GM21723 (cell line): ENCODE data around the gene SORCS1.
"Not testable (repeated sequence)": the region's sequence is repeated elsewhere in the genome, so short reads cannot be mapped to it uniquely, and the experiment has no call there.

Experiments
- ATAC-seq: cut with Tn5 transposase; IDR thresholded peaks from one replicate; pipeline ENCODE4 v1.9.1; 2021; ENCODE audit warnings: mild to moderate bottlenecking, moderate library complexity; ENCODE audit not compliant: unreplicated experiment

The SORCS1 gene

DNA sequence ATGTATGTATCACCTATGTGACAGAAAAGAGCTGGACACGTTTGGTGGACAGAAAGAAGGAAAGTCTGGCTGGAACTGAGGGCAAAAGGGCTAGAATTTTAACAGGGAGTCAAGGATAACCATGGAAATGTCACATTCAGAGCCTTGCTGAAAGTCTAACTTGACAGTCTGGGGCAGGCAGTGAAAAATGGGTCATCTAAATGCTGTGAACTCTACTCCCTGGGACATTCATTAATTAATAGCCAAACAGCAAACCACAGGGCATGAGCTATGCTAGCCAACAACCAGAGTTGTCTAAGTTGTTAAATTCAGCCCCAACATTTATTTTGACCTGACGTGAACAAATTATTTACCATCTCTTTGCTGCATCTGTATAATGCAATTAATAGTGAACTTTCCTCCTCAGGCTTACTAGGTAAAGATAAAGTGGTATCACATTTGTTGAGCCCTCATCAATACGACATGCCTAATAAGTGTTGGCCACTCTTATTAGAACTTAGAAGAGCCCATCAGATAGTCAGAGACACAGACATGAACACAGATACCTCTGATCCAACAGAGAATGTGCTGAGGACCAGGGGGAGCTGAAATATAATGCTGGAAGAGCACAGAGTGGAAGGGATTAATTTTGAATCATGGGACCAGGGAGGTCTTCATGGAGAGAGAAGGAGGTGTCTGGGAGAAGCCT, 109.9 kb downstream of the SORCS1 start:
- no peak for ATAC-seq

DNA sequence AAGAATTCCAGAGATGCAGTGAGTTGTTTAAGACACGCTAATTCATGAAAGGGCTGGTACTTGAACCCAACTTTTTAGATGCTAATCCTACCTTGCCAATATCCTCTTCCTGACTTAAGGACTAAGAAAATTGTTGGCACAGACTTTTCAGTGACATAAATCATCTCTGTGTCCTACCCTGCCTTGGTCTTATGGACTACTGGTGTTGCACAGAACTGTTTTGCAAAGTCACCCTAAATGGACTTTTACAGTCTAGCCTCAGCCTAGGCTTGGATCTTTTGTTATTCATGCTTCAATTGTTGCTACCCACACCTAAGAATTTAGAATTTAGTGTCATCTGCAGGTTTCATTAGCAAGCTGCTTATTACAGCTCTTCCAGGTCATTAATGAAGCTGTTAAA, 112.7 kb downstream of the SORCS1 start:
- no peak for ATAC-seq

DNA sequence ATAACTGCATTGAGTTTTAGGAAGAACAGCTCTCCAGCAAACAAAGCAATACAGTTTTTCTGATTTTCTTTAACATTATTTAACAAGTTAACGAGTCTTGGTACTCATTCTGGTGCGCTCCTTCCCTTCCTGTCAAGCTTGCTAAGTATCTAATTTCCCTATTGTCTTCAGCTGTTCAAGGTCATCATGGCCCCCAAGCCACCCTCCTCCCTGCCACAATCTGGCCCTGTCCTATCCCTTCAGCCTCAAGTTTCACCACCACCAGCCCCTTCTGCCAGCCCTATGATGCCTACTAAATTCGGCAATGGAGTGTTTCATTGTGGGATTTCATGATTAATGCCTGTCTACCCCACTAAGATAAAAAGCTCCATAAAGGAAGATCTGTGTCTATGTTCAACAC, 121.0 kb downstream of the SORCS1 start:
- ATAC-seq, result no peak

DNA sequence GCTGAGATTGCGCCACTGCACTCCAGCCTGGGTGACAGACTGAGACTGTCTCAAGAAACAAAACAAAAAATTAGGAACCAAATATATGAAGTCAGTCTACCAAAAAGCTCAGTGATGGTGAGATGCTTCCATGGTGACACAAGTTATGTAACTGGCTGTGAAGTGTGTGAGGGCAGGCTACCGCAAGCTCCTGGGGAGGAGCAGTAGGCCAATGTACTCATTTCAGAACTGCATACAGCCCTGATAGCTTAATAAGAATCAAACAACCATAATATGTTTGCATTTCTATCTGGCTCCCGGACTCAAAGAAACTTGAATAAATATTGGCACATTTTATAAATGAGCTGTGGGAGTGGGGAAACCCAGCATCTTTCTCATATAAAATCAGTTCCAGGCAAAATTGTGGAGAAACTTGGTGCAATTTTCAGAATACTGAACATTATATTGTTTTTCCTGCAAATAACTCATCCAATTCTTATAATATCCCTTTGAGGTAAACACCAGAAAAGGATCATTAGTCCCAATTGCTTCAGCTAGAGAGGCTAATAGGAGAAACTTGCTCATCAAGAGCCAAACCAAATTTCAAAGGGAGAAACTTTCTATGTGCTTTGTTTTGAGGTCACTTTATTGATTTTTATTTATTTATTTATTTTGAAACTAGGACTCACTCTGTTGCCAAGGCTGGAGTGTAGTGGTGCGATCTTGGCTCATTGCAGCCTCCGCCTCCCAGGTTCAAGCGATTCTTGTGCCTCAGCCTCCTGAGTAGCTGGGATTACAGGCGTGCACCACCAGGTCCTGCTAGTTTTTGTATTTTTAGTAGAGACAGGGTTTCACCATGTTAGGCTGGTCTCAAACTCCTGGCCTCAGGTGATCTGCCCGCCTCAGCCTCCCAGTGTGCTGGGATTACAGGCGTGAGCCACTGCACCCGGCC, 127.0 kb downstream of the SORCS1 start:
- no peak for ATAC-seq

DNA sequence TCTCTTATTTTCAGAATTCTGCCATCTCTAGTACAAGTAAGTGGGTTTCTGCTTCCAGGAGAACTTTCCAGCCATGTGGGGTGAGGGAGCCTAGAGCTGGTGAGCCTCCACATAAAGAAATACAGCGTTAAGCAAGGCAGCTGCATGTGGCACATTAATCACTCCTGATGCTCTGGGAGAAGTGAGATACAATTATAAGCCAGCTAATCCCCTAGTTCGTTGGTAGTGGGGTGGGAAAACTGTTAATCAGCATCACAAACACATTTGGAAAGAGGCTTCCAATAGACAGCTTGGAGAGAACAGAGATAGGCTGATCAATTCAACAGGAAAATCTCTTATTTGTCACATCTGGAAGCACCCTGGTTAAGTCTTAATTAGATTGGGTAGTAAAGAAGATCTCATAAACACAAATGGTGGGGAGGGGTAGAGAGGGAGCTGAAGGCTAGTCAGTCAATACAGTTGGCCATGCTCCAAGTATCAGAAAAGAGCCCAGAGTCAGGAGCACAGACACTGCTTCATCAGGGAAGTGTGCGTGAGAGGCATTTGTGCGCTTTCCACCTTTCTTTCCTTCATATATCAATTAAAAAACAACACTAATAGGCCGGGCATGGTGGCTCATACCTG, 130.6 kb downstream of the SORCS1 start:
- ATAC-seq, result no peak

DNA sequence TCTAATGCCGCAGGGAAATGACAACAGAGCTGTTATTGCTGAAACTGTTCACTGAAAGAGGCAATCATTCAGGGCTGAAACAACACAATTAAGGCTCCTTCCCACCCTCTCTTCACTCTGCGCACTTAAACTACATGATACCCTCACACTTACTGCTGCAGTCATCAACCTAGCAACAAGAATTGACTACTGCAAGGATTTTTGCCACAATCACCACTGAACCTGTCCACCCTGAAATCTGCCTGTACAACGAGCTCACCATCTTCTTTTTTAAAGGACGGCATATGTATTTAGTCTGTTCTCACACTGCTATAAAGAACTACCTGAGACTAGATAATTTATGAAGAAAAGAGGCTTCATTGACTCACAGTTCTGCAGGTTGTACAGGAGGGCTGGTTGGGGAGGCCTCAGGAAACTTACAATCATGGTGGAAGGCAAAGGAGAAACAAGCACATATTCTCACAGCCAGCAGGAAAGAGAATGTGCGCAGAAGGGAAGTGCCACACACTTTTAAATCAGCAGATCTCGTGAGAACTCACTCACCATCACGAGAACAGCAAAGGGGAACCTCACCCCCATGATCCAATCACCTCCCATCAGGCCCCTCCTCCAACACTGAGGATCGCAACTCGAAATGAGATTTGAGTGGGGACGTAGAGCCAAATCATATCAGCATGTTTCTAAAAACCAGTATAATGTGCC, 131.7 kb downstream of the SORCS1 start:
- ATAC-seq, result no peak

DNA sequence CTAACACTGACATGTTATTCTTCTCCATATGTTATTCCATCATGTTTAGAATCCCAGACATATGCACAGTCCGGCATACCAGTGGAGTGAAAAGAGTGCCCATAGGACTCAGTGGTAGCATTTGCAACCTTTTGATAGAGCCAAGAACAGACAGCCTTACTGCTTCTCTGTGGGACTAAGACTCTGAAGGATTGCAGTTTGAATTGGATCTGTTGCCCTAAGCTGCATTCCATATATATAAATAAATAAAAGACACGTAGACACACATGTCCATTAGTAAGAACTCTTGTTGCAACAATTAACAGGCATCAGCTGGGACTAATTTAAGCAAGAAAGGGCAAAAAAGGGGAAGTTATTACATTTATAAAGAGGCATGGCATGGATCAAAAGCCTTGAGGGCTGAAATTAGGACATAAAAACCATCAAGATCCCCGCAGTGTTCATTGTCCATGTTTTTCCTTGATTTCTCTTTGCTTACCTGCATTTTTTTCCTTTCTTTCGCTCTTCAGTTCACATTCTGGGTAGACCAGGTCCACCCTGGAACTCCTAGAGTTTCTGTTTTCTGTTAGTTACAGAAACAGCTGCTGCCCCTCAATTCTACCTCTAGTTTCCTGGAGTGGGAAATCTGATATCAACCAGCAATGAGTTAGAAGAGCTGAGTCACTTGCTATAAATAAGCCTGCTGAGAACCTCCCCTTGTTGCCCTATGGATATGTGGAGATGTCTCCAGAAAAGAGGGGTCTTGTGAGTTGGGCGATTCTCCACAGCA, 132.4 kb downstream of the SORCS1 start:
- ATAC-seq, result no peak

DNA sequence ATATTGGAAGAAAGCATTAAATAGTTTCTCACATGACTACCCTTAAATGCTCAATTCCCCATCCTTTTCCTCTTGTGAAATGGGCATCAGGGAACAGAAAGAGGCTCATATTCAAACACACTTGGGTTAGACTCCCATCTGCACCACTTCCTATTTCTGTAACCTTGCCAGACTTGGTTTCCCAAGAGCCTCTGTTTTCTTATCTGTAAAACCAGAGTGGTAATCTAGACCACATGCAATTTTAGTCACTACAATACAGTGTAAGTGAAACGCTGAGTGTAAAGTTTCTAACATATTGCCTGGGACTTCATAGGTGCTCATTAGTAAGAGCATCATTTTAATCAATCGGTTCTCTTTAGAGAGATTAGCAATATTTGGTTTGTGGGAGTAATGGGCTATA, 136.3 kb downstream of the SORCS1 start:
- ATAC-seq, result no peak

DNA sequence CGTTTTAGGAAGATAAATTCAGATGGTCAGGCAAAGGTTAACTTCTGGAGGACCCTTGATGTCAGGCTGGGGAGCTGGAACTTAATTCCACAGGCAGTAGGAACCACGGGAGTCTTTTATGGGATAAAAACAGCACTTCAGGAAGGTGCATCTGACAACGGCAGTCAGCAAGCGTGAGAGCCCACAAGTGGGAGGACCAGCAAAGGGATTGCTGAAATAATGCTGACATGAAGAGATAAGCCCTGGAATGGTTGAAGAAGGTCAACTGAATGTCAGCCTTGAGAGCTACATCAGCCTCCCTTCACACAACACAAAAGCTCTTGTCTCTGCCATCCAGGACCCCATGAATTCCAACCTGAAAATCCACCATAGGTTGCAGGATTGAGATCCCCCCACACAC, 138.8 kb downstream of the SORCS1 start:
- no peak for ATAC-seq

DNA sequence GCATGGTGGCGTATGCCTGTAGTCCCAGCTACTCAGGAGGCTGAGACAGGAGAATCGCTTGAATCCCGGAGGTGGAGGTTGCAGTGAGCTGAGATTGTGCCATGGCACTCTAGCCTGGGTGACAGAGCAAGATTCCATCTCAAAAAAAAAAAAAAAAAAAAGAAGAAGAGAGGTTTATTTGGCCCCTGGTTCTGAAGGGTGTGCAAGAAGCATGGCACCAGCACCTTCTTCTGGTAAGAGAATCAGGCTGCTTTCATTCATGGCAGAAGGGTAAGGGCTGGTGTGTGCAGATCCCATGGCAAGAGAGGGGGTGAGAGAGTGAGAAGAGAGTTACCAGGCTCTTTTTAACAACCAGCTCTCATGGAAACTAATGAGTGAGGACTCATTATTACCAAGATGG, 140.5 kb downstream of the SORCS1 start:
- not testable (repeated sequence) for ATAC-seq

DNA sequence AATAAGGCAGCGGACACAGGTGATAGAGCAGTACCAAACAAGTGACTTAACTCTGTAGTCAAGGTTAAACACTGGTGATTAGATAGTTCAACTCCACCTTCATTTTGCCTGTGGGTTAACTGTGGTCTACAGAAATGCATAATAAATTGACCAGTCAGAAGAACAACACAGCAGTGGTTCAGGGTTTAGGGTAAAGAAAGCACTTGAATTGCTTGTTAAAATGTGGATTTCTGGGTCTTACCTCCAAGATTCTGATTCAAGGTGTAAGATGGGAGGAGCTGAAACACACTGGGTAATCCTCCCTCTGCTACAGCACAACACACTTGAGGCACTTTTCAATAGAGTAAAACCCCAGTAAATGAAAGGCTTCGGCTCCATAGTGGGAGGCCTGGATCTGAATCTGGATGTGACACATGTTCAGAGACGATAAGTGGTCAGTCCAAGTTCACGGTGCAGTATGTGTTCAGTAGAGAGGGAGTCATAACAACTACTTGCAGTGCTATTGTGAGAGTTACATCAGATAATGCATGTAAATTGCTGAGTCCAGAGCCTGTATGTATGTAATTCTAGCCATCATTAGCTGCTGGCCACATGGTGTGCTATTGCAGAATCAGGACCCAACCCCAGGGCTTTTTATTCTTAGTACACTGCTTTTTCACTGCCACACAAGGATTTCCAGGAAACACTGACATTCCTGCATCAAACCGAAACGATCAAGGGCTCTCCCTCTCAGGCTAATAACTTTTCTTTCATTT, 141.7 kb downstream of the SORCS1 start:
- ATAC-seq, result no peak

DNA sequence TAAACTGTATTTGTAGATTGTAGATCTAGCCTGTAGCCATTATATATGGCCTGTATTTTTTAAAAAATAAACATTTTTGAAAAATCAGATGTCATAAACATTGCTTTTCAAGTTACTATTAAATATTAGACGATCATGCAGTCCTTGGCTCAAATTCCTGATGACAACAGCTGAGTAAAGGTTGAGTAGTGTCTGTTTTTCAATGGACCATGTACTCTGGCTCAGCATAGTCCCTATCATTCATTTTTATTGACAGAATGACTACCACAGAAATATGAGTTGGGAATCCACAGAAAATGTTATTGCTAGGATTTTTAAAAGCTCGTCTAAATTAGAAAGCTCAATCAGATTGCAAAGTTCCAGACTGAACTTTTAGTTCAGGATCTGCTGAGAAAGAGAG, 145.4 kb downstream of the SORCS1 start:
- no peak for ATAC-seq

DNA sequence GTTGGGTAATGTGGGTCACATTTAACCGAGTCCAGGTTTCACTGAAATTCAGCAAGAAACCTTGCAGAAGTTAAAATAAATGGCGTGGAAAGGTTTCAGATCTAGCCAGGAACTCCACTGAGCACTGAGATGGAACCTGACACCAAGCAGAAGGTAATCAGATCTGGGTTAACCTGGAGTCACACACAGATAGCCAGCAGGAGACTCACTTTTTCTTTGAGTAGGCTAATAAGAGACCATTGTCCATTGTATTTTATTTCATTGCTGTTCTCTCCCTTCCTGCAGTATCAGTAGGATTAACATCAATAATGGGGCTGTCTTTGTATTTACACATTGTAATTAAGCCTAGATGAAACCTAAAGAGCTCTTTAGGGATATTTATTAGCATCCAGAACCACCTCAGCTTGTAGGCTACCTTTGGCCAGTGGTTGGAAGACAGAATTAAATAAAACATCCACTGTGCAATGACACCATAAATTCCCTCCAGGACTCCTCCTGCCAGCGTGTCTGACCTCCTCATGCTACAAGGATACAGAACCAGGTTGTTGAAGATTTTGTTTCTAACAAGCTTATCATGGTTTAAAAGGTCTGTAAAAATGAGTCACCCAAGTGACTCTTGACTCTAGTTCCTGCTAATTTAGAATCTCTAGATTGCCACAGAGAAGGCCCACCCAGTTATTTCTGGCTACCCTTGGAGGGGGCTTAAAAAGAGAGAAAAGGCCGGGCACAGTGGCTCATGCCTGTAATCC, 151.1 kb downstream of the SORCS1 start:
- no peak for ATAC-seq

DNA sequence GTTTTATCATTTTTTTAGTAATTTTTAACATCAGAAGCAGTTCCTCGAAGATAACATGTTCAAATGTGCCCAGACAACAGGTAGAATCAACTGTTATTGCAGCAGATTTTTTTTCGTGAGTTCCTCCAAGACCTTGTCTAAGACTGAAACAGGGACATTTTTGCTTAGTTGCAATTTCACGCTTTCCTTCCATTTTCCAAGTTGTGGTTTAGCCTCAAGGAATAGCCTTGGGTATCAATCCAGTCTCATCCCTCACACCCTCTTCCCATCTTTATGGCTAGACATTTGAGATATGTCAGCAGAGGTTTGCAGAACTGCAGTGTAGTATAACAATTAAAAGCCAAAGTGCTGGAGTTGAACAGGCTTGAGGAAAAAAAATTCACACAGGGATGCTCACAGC, 152.5 kb downstream of the SORCS1 start:
- ATAC-seq, result no peak

DNA sequence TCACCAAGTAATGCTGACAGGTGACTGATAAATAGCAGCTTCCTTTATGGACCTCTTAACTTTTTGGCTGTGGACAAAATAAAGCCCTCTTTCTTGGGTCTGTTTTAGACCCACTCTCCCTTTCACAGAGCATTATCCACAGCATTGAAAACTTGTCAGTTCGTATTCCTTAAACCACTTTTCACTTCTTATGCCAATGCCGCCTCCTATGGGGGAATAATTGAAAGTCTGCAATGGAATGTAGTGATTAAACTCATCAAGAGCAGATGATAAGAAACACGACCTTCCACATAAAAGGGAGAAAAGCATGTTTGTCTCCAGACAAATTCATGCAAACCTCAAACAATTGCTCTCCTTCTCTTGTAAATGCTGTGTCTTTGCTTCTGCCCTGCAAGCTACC, 153.4 kb downstream of the SORCS1 start:
- ATAC-seq, result no peak

DNA sequence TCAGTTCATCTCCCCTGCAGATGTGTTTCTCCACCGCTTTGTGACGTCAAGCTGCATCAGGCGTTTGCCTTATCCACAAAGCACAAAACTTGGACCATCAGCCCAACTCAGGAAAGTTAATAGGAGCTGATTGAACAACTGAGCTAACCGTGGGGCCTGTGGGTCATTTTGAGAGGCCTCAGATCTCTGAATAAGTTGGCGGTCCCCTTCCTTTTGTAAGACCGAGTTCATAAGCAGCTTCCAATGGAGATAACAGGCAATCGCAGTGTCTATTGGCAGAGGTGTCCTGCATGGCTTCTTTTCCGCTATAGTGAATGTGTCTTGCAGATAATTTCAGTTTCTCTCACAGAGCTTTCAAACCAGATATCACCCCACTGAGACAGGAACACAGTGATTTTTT, 154.0 kb downstream of the SORCS1 start:
- no peak for ATAC-seq

DNA sequence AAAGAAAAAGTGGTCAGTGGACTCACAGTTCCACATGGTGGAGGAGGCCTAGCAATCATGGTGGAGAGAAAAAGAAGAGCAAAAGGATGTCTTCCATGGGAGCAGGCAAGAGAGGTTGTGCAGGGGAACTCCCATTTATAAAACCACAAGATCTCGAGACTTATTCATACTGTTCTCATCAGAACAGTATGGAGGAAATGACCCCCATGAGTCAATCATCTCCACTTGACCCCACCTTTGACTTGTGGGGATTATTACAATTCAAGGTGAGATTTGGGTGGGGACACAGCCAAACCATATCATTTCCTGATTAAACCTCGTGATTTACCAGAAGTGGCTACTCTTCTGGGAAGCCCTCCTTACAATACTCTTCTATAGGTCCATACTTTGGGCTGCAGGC, 160.1 kb downstream of the SORCS1 start:
- ATAC-seq, result no peak

DNA sequence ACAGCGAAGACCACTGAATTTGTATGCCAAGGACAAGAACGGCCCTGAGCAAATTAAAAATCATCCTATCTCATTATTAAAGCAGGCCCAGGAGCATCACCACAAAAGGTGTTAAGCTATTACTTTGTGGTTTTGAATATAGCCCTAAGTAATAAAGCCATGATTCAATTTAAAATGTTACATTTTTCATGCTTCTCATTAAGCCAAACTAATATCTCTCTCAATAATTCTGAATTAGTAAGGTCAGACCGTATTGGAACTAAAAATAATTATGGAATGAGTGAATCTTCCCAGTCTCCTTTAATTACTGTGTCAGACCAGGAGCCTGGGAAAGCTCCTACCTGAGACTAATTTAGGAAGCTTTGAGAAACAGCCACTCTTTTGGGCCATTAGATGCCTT, 162.4 kb downstream of the SORCS1 start:
- ATAC-seq, result no peak

DNA sequence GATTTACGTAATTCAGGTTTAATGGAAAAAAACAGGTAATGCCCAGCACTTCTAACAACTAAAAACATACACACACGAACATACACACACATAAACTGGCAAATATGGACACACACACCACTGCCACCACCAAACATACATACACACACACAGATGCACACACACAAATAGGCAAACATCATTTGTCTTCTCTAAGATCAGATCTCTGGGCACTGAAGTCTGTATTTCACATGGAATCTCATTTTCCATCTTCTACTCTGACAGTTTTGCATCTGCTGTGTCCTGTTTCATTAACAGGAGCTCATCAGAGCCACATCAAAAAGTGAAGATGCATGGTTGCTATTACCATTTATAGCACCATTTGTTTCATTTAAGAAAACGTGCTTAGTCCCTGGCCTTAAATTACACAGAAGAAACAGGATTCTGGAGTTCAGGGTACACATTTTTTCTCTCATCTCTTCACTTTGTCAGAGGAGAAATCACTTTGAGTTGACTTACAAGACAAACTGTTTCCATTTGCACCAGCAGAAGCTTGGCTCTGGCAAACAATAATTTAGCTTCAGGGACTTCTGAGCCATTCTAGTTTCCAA, 165.3 kb downstream of the SORCS1 start:
- no peak for ATAC-seq
